Measurements from ENCODE around the gene RERG. TPM values are rescaled to one million over a fixed set of nuclear protein-coding genes. Genes with fewer than 3 reads are reported as not detected.
"Not testable (repeated sequence)": the region's sequence is repeated elsewhere in the genome, so short reads cannot be mapped to it uniquely, and the experiment has no call there.

Gene RERG
- total RNA-seq, 1 donor from 2014 or later, result 2.8 TPM

- DNase-seq (ENCODE audit: low read depth), result peak; percentile 57
These were observed 69.8 kb downstream of the RERG start for GRCh38 chr12:15151161-15152091.

GRCh38 chr12:15146585-15146984 lies 74.6 kb downstream of the RERG start:
- no peak for DNase-seq (ENCODE audit: low read depth)

- no peak for DNase-seq (ENCODE audit: low read depth)
These were observed 77.8 kb downstream of the RERG start for GRCh38 chr12:15143467-15143866.

- DNase-seq (ENCODE audit: low read depth), result no peak
These were observed 78.5 kb downstream of the RERG start for GRCh38 chr12:15142711-15143110.

- peak; percentile 60 for DNase-seq (ENCODE audit: low read depth)
These were observed 89.8 kb downstream of the RERG start for GRCh38 chr12:15131431-15131830.

- DNase-seq (ENCODE audit: low read depth), result no peak
These were observed 90.7 kb downstream of the RERG start for GRCh38 chr12:15130541-15130940.

- no peak for DNase-seq (ENCODE audit: low read depth)
These were observed 97.8 kb downstream of the RERG start for GRCh38 chr12:15123401-15123800.

- peak; percentile 82 for DNase-seq (ENCODE audit: low read depth)
These were observed 98.9 kb downstream of the RERG start for GRCh38 chr12:15122344-15122743.

GRCh38 chr12:15118955-15119354 lies 102.3 kb downstream of the RERG start:
- DNase-seq (ENCODE audit: low read depth), result no peak

- DNase-seq (ENCODE audit: low read depth), result no peak
These were observed 104.2 kb downstream of the RERG start for GRCh38 chr12:15116983-15117382.

- DNase-seq (ENCODE audit: low read depth), result no peak
These were observed 105.1 kb downstream of the RERG start for GRCh38 chr12:15116086-15116485.

- DNase-seq (ENCODE audit: low read depth), result no peak
These were observed 105.8 kb downstream of the RERG start for GRCh38 chr12:15115434-15115833.

GRCh38 chr12:15114501-15114900 lies 106.7 kb downstream of the RERG start:
- DNase-seq (ENCODE audit: low read depth), result no peak

- no peak for DNase-seq (ENCODE audit: low read depth)
These were observed 128.4 kb downstream of the RERG start for GRCh38 chr12:15092826-15093225.

GRCh38 chr12:15090441-15090840 lies 130.8 kb downstream of the RERG start:
- no peak for DNase-seq (ENCODE audit: low read depth)

GRCh38 chr12:15088105-15088504 lies 133.1 kb downstream of the RERG start:
- DNase-seq (ENCODE audit: low read depth), result peak; percentile 8

GRCh38 chr12:15077751-15078150 lies 143.5 kb downstream of the RERG start:
- DNase-seq (ENCODE audit: low read depth), result not testable (repeated sequence)

- DNase-seq (ENCODE audit: low read depth), result no peak
These were observed 146.9 kb downstream of the RERG start for GRCh38 chr12:15074351-15074750.

GRCh38 chr12:15059123-15059522 lies 162.1 kb downstream of the RERG start:
- DNase-seq (ENCODE audit: low read depth), result no peak

Data from myocyte (in vitro differentiated cells).